CD4-positive, alpha-beta memory T cell (primary cell): ENCODE results near the gene WNT7B. TPM values are rescaled to one million over a fixed set of nuclear protein-coding genes. Genes with fewer than 3 reads are reported as not detected.
"Not testable (repeated sequence)": the region's sequence is repeated elsewhere in the genome, so short reads cannot be mapped to it uniquely, and the experiment has no call there.

Source experiments
- CTCF ChIA-PET: fragments of 350-600 bp; sonication (Branson Sonifier 250); formaldehyde crosslinking; loops from one replicate; lab custom pipeline; 2021; ENCODE audit warnings: inconsistent platforms; ENCODE audit not compliant: partially characterized antibody; lab: Charles Lee
- POLR2A ChIA-PET: fragments of 350-600 bp; sonication (Branson Sonifier 250); formaldehyde crosslinking; loops from one replicate; lab custom pipeline; 2021; ENCODE audit not compliant: partially characterized antibody; lab: Charles Lee
- DNase-seq, 5 donors: peaks; one replicate each; pipeline versions ENCODE4 v3.0.0 to v3.0.0-alpha.2; 2020 to 2022; ENCODE audit warnings: mixed read lengths in 1 of 5
- H3K27ac ChIP-seq: one replicate; pipeline ENCODE4 v1.7.0; 2013; ENCODE audit warnings: low read depth, low read length
- H3K27me3 ChIP-seq: 2 replicates; pipeline ENCODE4 v1.7.0; 2013; ENCODE audit warnings: mild to moderate bottlenecking, low read length, moderate library complexity; ENCODE audit not compliant: insufficient read depth
- H3K36me3 ChIP-seq: 2 replicates; pipeline ENCODE4 v1.7.0; 2013; ENCODE audit warnings: mild to moderate bottlenecking, low read length, moderate library complexity; ENCODE audit not compliant: insufficient read depth
- H3K4me1 ChIP-seq: 2 replicates; pipeline ENCODE4 v1.7.0; 2013; ENCODE audit warnings: mild to moderate bottlenecking, low read length, moderate library complexity; ENCODE audit not compliant: insufficient read depth
- H3K4me3 ChIP-seq, 2 donors: one replicate each; pipeline ENCODE4 v1.7.0; 2013; ENCODE audit warnings: low read length in 2 of 2, mild to moderate bottlenecking in 1 of 2
- H3K9me3 ChIP-seq, 2 donors: one replicate each; pipeline ENCODE4 v1.7.0; 2013; ENCODE audit warnings: low read length in 2 of 2, control low read depth in 1 of 2; ENCODE audit not compliant: control insufficient read depth in 1 of 2
- H3K27ac Mint-ChIP-seq, 7 donors: one replicate each; pipeline ENCODE4 v1.8.0; 2020 to 2021; ENCODE audit warnings: mixed read lengths in 7 of 7, mild to moderate bottlenecking in 6 of 7, inconsistent platforms in 3 of 7, moderate library complexity in 3 of 7
- H3K27me3 Mint-ChIP-seq, 2 donors: one replicate each; pipeline ENCODE4 v1.8.0; 2020 to 2021; ENCODE audit warnings: mixed read lengths in 2 of 2
- H3K36me3 Mint-ChIP-seq, 2 donors: one replicate each; pipeline ENCODE4 v1.8.0; 2020 to 2021; ENCODE audit warnings: mixed read lengths in 2 of 2, inconsistent platforms in 1 of 2, mild to moderate bottlenecking in 1 of 2
- H3K4me1 Mint-ChIP-seq, 4 donors: one replicate each; pipeline ENCODE4 v1.8.0; 2020 to 2021; ENCODE audit warnings: mixed read lengths in 4 of 4, mild to moderate bottlenecking in 1 of 4
- H3K4me3 Mint-ChIP-seq, 8 donors: one replicate each; pipeline ENCODE4 v1.8.0; 2020 to 2021; ENCODE audit warnings: mixed read lengths in 8 of 8, mild to moderate bottlenecking in 7 of 8, moderate library complexity in 6 of 8, inconsistent platforms in 3 of 8
- H3K9me3 Mint-ChIP-seq, 8 donors: one replicate each; pipeline ENCODE4 v1.8.0; 2020 to 2021; ENCODE audit warnings: mixed read lengths in 8 of 8, mild to moderate bottlenecking in 5 of 8, inconsistent platforms in 3 of 8, moderate library complexity in 1 of 8
- intact Hi-C: fragments of 100-400 bp; cut with micrococcal nuclease; formaldehyde crosslinking; loops from one replicate; pipeline ENCODE4 v1.15.1; 2023
- polyA plus RNA-seq, 2 donors: library from polyadenylated mRNA; unstranded; fragments of 300-500 nt; fragmentation: Illumina TruSeq; gene quantifications; one replicate each; pipeline ENCODE4 v1.2.3, GENCODE V29; 2021
- total RNA-seq, 2 experiments: library from RNA; stranded (reverse); gene quantifications; one replicate each; pipeline ENCODE4 v1.2.3, GENCODE V29; 2021

WNT7B gene
- total and polyA plus RNA-seq, 4 experiments from 2014 or later = not detected

GRCh38 chr22:46008836-46009596 lies 32.1 kb upstream of the WNT7B start:
- H3K9me3 ChIP-seq = peaks cover 0 to 9% of the 10 kb centered on the region in 2 donors
- intact Hi-C loops = loop anchor here (5.0 kb wide), 1 partner anchor 303 kb away; no protein-coding TSS in a partner anchor
- POLR2A ChIA-PET = no interaction called here

GRCh38 chr22:46008291-46008690 lies 31.3 kb upstream of the WNT7B start:
- Histone ChIP-seq H3K36me3 (no peaks in the 10 kb centered on the region), H3K27me3 (no peaks in the 10 kb centered on the region), H3K27ac (no peak overlapping the region), H3K4me3 (no peak overlapping the region), H3K9me3 (peaks cover 0 to 9% of the 10 kb centered on the region in 2 donors), H3K4me1 (peaks cover 4% of the 10 kb centered on the region)
- H3K27me3 Mint-ChIP-seq = no peaks in the 10 kb centered on the region
- intact Hi-C loops = loop anchor here (5.0 kb wide), 1 partner anchor 304 kb away; no protein-coding TSS in a partner anchor
- ChIA-PET POLR2A (interaction anchor here (0.8 kb wide), 1 partner anchor 28 kb away, joined by 3 read pairs; no protein-coding TSS in a partner anchor), CTCF (interaction anchor here (1.2 to 5.4 kb wide), 6 partner anchors 12 to 117 kb away, joined by 3 to 236 read pairs (median 9); no protein-coding TSS in a partner anchor)
- no peaks in the 10 kb centered on the region for H3K36me3 Mint-ChIP-seq
- no peak overlapping the region for H3K27ac Mint-ChIP-seq
- no peak overlapping the region for H3K4me3 Mint-ChIP-seq
- no peak for DNase-seq
- H3K9me3 Mint-ChIP-seq = peaks cover 0 to 15% (median 6%) of the 10 kb centered on the region in 8 donors
- H3K4me1 Mint-ChIP-seq = peaks cover 3 to 7% (median 6%) of the 10 kb centered on the region in 4 donors

More at GRCh38 chr22:46008836-46009596, 32.1 kb upstream of the WNT7B start:
- CTCF ChIA-PET = interaction anchor here (1.2 to 5.4 kb wide), 6 partner anchors 13 to 116 kb away, joined by 3 to 236 read pairs (median 9); no protein-coding TSS in a partner anchor
- peaks cover 5% of the 10 kb centered on the region for H3K4me1 ChIP-seq
- H3K4me3 ChIP-seq = no peak overlapping the region
- Mint-ChIP-seq H3K4me3 (no peak overlapping the region), H3K4me1 (peaks cover 5 to 14% (median 8%) of the 10 kb centered on the region in 4 donors), H3K27me3 (no peaks in the 10 kb centered on the region), H3K27ac (peak overlapping the region in 1 of 7 donors; percentile 29), H3K9me3 (peaks cover 0 to 15% (median 6%) of the 10 kb centered on the region in 8 donors), H3K36me3 (no peaks in the 10 kb centered on the region)
- DNase-seq = no peak
- H3K27ac ChIP-seq = no peak overlapping the region
- no peaks in the 10 kb centered on the region for H3K27me3 ChIP-seq
- no peaks in the 10 kb centered on the region for H3K36me3 ChIP-seq

DNA sequence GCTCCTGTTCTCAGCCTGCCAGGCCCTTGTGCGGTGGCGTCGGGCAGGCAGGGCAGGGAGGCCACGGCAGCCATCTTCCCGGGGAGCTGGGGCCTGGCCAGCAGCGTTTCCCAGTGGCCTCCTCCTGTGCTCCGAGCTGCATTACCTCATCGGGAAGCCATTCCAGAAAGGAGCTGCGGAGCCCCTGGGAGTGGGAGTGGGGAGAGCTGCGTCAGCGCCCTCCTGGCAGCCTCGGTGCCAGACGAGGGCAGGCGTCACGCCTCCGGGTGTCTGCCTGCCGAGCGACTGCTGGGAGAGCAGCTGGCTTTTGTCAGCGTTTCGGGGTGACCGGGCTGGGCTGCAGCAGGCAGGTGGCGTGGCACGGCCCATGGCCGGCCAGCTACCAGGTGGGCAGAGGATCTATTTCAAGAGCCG lies 30.9 kb upstream of the WNT7B start:
- peaks cover 0 to 9% of the 10 kb centered on the region in 2 donors for H3K9me3 ChIP-seq
- H3K36me3 Mint-ChIP-seq = no peaks in the 10 kb centered on the region
- POLR2A ChIA-PET = interaction anchor here (0.8 kb wide), 1 partner anchor 29 kb away, joined by 3 read pairs; no protein-coding TSS in a partner anchor
- no peaks in the 10 kb centered on the region for H3K27me3 ChIP-seq
- H3K27ac Mint-ChIP-seq = no peak overlapping the region
- peaks cover 0 to 5% (median 3%) of the 10 kb centered on the region in 4 donors for H3K4me1 Mint-ChIP-seq
- intact Hi-C loops = loop anchor here (5.0 kb wide), 1 partner anchor 304 kb away; no protein-coding TSS in a partner anchor
- peaks cover 0 to 15% (median 6%) of the 10 kb centered on the region in 8 donors for H3K9me3 Mint-ChIP-seq
- no peak overlapping the region for H3K4me3 Mint-ChIP-seq
- CTCF ChIA-PET = interaction anchor here (1.2 to 5.4 kb wide), 6 partner anchors 12 to 117 kb away, joined by 3 to 236 read pairs (median 9); no protein-coding TSS in a partner anchor
- DNase-seq = no peak
- H3K27ac ChIP-seq = no peak overlapping the region
- H3K27me3 Mint-ChIP-seq = no peaks in the 10 kb centered on the region
- H3K36me3 ChIP-seq = no peaks in the 10 kb centered on the region
- no peaks in the 10 kb centered on the region for H3K4me1 ChIP-seq
- no peak overlapping the region for H3K4me3 ChIP-seq

- no peaks in the 10 kb centered on the region for H3K27me3 ChIP-seq
- DNase-seq = no peak
- Mint-ChIP-seq H3K4me1 (peaks cover 0 to 5% (median 3%) of the 10 kb centered on the region in 4 donors), H3K27me3 (no peaks in the 10 kb centered on the region), H3K27ac (no peak overlapping the region), H3K36me3 (no peaks in the 10 kb centered on the region), H3K9me3 (peaks cover 0 to 15% (median 6%) of the 10 kb centered on the region in 8 donors), H3K4me3 (no peak overlapping the region)
- ChIA-PET POLR2A (interaction anchor here (0.9 to 1.9 kb wide), 5 partner anchors 29 to 334 kb away, joined by 3 to 19 read pairs (median 7); no protein-coding TSS in a partner anchor), CTCF (interaction anchor here (0.6 to 5.4 kb wide), 39 partner anchors 10 to 526 kb away, joined by 3 to 236 read pairs (median 4); partner anchors contain the start of genes CDPF1 and GTSE1)
- H3K36me3 ChIP-seq = no peaks in the 10 kb centered on the region
- peaks cover 0 to 9% of the 10 kb centered on the region in 2 donors for H3K9me3 ChIP-seq
- intact Hi-C loops = loop anchor here (5.0 kb wide), 1 partner anchor 305 kb away; no protein-coding TSS in a partner anchor
- no peaks in the 10 kb centered on the region for H3K4me1 ChIP-seq
- no peak overlapping the region for H3K4me3 ChIP-seq
- H3K27ac ChIP-seq = no peak overlapping the region
Measured at GRCh38 chr22:46007003-46007847, 30.3 kb upstream of the WNT7B start.

- POLR2A ChIA-PET = interaction anchor here (0.9 to 1.9 kb wide), 5 partner anchors 30 to 333 kb away, joined by 3 to 19 read pairs (median 7); no protein-coding TSS in a partner anchor
- CTCF ChIA-PET = interaction anchor here (0.6 to 5.4 kb wide), 45 partner anchors 10 to 527 kb away, joined by 3 to 236 read pairs (median 4); partner anchors contain the start of genes CDPF1 and GTSE1
Measured at GRCh38 chr22:46006379-46007002, 29.5 kb upstream of the WNT7B start.

DNA sequence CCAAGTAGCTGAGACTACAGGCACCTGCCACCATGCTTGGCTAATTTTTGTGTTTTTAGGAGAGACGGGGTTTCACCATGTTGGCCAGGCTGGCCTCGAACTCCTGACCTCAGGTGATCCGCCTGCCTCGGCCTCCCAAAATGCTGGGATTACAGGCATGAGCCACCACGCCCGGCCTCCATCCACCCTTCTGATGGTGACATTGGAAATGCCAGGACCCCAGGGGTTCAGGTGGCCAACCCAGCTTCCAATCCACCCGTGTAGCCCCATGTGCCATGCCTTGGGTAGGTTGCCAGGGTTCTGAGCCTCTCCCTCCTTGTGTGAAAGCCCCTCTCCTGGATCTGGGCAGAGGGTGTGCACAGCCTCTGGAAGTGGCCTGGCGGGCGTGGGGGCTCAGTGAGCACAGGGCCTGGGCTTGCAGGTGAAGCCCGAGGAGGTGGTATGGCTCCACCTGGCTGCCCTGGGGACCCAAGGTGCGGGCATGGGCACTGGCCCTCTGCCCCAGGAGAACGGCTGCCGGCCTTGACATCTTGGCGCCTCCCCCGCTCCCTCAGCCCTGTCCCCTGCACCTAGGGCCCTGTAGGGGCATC lies 28.2 kb upstream of the WNT7B start:
- H3K9me3 Mint-ChIP-seq, H3K4me3 Mint-ChIP-seq, H3K36me3 ChIP-seq, H3K36me3 Mint-ChIP-seq, H3K27me3 Mint-ChIP-seq, H3K4me3 ChIP-seq, H3K4me1 Mint-ChIP-seq, H3K27ac Mint-ChIP-seq, H3K27ac ChIP-seq, H3K9me3 ChIP-seq, DNase-seq, H3K4me1 ChIP-seq, H3K27me3 ChIP-seq: not testable (repeated sequence)
- intact Hi-C loops = loop anchor here (5.0 kb wide), 1 partner anchor 307 kb away; no protein-coding TSS in a partner anchor
- CTCF ChIA-PET = interaction anchor here (1.2 to 5.4 kb wide), 11 partner anchors 9 to 313 kb away, joined by 3 to 236 read pairs (median 7); no protein-coding TSS in a partner anchor
- POLR2A ChIA-PET = interaction anchor here (1.8 to 1.9 kb wide), 2 partner anchors 31 to 112 kb away, joined by 13 to 19 read pairs; no protein-coding TSS in a partner anchor

More at GRCh38 chr22:46006379-46007002, 29.5 kb upstream of the WNT7B start:
- H3K36me3 ChIP-seq = no peaks in the 10 kb centered on the region
- H3K9me3 ChIP-seq = peaks cover 0 to 9% of the 10 kb centered on the region in 2 donors
- no peak overlapping the region for H3K27ac ChIP-seq
- Mint-ChIP-seq H3K36me3 (no peaks in the 10 kb centered on the region), H3K9me3 (peaks cover 0 to 15% (median 6%) of the 10 kb centered on the region in 8 donors), H3K27me3 (no peaks in the 10 kb centered on the region), H3K4me1 (peaks cover 0 to 5% (median 3%) of the 10 kb centered on the region in 4 donors), H3K4me3 (peak overlapping the region in 1 of 8 donors; percentile 43), H3K27ac (peak overlapping the region in 3 of 7 donors; percentile 8 to 68 (median 22))
- H3K27me3 ChIP-seq = no peaks in the 10 kb centered on the region
- peak; percentile 77 to 82 (median 81) for DNase-seq
- H3K4me3 ChIP-seq = no peak overlapping the region
- intact Hi-C loops = loop anchor here (1.0 to 5.0 kb wide), 2 partner anchors 110 to 306 kb away; no protein-coding TSS in a partner anchor
- no peaks in the 10 kb centered on the region for H3K4me1 ChIP-seq
